Measurements from ENCODE around the gene WDTC1. TPM values are rescaled to one million over a fixed set of nuclear protein-coding genes. Genes with fewer than 3 reads are reported as not detected.

The WDTC1 gene
- total and polyA plus RNA-seq, 2 of the 13 experiments (the other 11 are each of a cell fraction or from before 2014, with no cell fraction given) = 5.5 TPM

- no peak for TF ChIP-seq ZNF383 (CRISPR knock-in tag; IDR thresholded peaks at IDR 0.05; ENCODE audit: borderline replicate concordance)
Observed at GRCh38 chr1:27257155-27257554, 22.7 kb downstream of the WDTC1 start (continued).

GRCh38 chr1:27258598-27258997 lies 24.2 kb downstream of the WDTC1 start:
- Histone ChIP-seq H2AFZ (ENCODE audit: low read length) (no peak overlapping the region), H3K27me3 (ENCODE audit: control insufficient read depth in 1 of 2, insufficient read depth in 2 of 2, low read length in 2 of 2) (no peaks in the 10 kb centered on the region), H3K36me3 (replicated peaks in 1 of 2; ENCODE audit: control insufficient read depth in 1 of 2, insufficient read depth in 2 of 2, low read length in 2 of 2) (no peaks in the 10 kb centered on the region; a peak in 1 of 5 replicates), H4K20me1 (ENCODE audit: insufficient read depth, low read length) (no peaks in the 10 kb centered on the region), H3K4me3 (replicated peaks in 1 of 3; ENCODE audit: insufficient read depth in 1 of 3, low read depth in 2 of 3, low read length in 3 of 3) (no peak overlapping the region), H3K9ac (ENCODE audit: insufficient read depth, low read depth, low read length) (no peak overlapping the region), H3K4me1 (ENCODE audit: insufficient read depth, low read length) (peaks cover 12% of the 10 kb centered on the region), H3K9me3 (ENCODE audit: low read length) (no peaks in the 10 kb centered on the region), H3K79me2 (ENCODE audit: insufficient read depth, low read length) (no peaks in the 10 kb centered on the region), H3K4me2 (ENCODE audit: low read depth, low read length) (no peak overlapping the region), H3K27ac (ENCODE audit: extremely low read length, insufficient read depth, low read length) (no peak overlapping the region)
- TF ChIP-seq FUBP1 (CRISPR knock-in tag; IDR thresholded peaks at IDR 0.05; ENCODE audit: borderline replicate concordance) (no peak), CREM (IDR thresholded peaks at IDR 0.05) (no peak), CREM (CRISPR knock-in tag; IDR thresholded peaks at IDR 0.05) (no peak), ZNF34 (CRISPR knock-in tag; IDR thresholded peaks at IDR 0.05; ENCODE audit: borderline replicate concordance) (no peak), E2F5 (CRISPR knock-in tag; conservative IDR thresholded peaks at IDR 0.05) (no peak), ADNP (CRISPR knock-in tag; IDR thresholded peaks at IDR 0.05) (no peak), KMT2B (CRISPR knock-in tag; IDR thresholded peaks at IDR 0.05) (no peak), ZNF597 (CRISPR knock-in tag; IDR thresholded peaks at IDR 0.05) (no peak), ZZZ3 (CRISPR knock-in tag; IDR thresholded peaks at IDR 0.05; ENCODE audit: borderline replicate concordance) (no peak), MED13 (CRISPR knock-in tag; IDR thresholded peaks at IDR 0.05) (no peak), ZNF724P (CRISPR knock-in tag; IDR thresholded peaks at IDR 0.05; ENCODE audit: borderline replicate concordance) (no peak), CBX5 (CRISPR knock-in tag; IDR thresholded peaks at IDR 0.05; ENCODE audit: borderline replicate concordance) (no peak), HOXA5 (CRISPR knock-in tag; IDR thresholded peaks at IDR 0.05) (no peak)
- no TSS peak for BruUV-seq (replicated peaks)
- POLR2A ChIA-PET = no interaction called here
- CTCF ChIA-PET (ENCODE audit: low intra/inter-chr PET ratio, low total read pairs) = no interaction called here
- no peak for ATAC-seq
- no peak for FAIRE-seq
- in situ Hi-C loops (cut with HindIII; ENCODE audit: extremely low pct_ligation_motif_present, low pct_unique_long_range_greater_than_20kb) (no loop called here), intact Hi-C loops (cut with micrococcal nuclease; ENCODE audit: unreplicated experiment) (no loop called here)
- 81% methylated on average over 6 of the region's 6 CpGs for WGBS (ENCODE audit: low lambda C conversion rate)
- no peak for DNase-seq (ENCODE audit: low spot score)
